GM12878 (cell line): ENCODE results near the gene SETBP1.

ENCODE experiments used
- CREB1 ChIP-seq: IDR thresholded peaks from 2 replicates; pipeline ENCODE4 v1.6.1; 2012; ENCODE audit warnings: low read depth, mild to moderate bottlenecking, inconsistent platforms
- CTCF ChIP-seq, 3 experiments: IDR thresholded peaks in 2 of 3; conservative IDR thresholded peaks in 1 of 3; 2 replicates each; pipeline ENCODE4 v1.5.1; 2011; ENCODE audit warnings: low read depth in 3 of 3, low read length in 3 of 3, mild to moderate bottlenecking in 3 of 3, control low read depth in 2 of 3, moderate library complexity in 2 of 3, inconsistent platforms in 1 of 3, mixed read lengths in 1 of 3; ENCODE audit not compliant: control insufficient read depth in 2 of 3, insufficient read depth in 1 of 3; ENCODE audit errors: extremely low read depth in 1 of 3
- EP300 ChIP-seq, 2 experiments: fragments of 150-350 bp in 1 of 2; IDR thresholded peaks; 2 replicates each; pipeline ENCODE4 v1.6.1; 2011 to 2012; ENCODE audit warnings: low read depth in 2 of 2, low read length in 2 of 2, borderline replicate concordance in 1 of 2, improper control_type of control experiment in 1 of 2, inconsistent platforms in 1 of 2; ENCODE audit not compliant: control insufficient read depth in 1 of 2
- EZH2 ChIP-seq: IDR thresholded peaks from 2 replicates; pipeline ENCODE4 v1.6.1; 2012; ENCODE audit warnings: low read depth, mild to moderate bottlenecking, control low read depth, inconsistent platforms, low read length, borderline replicate concordance; ENCODE audit not compliant: control insufficient read depth
- POLR2A ChIP-seq: IDR thresholded peaks from 2 replicates; pipeline ENCODE4 v1.6.1; 2011; ENCODE audit warnings: low read depth, mild to moderate bottlenecking, low read length
- POLR2AphosphoS5 ChIP-seq: IDR thresholded peaks from 2 replicates; pipeline ENCODE4 v1.6.1; 2011; ENCODE audit warnings: mild to moderate bottlenecking, low read length, inconsistent platforms
- RAD51 ChIP-seq: fragments of 450-650 bp; IDR thresholded peaks from 2 replicates; pipeline ENCODE4 v1.6.1; 2016; ENCODE audit warnings: moderate library complexity, mild to moderate bottlenecking, inconsistent platforms
- ZNF274 ChIP-seq: IDR thresholded peaks from one replicate; pipeline ENCODE4 v1.8.0; 2011; ENCODE audit not compliant: insufficient read length, insufficient read depth
- TF ChIP-seq, protein P1 (sequence below): IDR thresholded peaks from 2 replicates; pipeline ENCODE4 v1.6.1; 2012; ENCODE audit warnings: mild to moderate bottlenecking, low read depth, low read length
- TF ChIP-seq, protein P2 (sequence below): fragments of 450-650 bp; IDR thresholded peaks from 2 replicates; pipeline ENCODE4 v1.6.1; 2016; ENCODE audit warnings: mild to moderate bottlenecking, moderate library complexity, borderline replicate concordance
- TF ChIP-seq, protein P3 (sequence below): IDR thresholded peaks from 2 replicates; pipeline ENCODE4 v1.6.1; 2012; ENCODE audit warnings: low read depth, low read length, improper control_type of control experiment

GRCh38 chr18:44969214-44969795 lies 288.6 kb downstream of the SETBP1 start:
- TF ChIP-seq CREB1 = no peak
- no peak for TF ChIP-seq RAD51
- TF ChIP-seq EP300 (IDR thresholded peaks at IDR 0.05; ENCODE audit: borderline replicate concordance in 1 of 2, control insufficient read depth in 1 of 2, low read depth in 2 of 2, low read length in 2 of 2) = no peak
- TF ChIP-seq EZH2 = no peak
- TF ChIP-seq ZNF274 = no peak
- TF ChIP-seq, protein P1, sequence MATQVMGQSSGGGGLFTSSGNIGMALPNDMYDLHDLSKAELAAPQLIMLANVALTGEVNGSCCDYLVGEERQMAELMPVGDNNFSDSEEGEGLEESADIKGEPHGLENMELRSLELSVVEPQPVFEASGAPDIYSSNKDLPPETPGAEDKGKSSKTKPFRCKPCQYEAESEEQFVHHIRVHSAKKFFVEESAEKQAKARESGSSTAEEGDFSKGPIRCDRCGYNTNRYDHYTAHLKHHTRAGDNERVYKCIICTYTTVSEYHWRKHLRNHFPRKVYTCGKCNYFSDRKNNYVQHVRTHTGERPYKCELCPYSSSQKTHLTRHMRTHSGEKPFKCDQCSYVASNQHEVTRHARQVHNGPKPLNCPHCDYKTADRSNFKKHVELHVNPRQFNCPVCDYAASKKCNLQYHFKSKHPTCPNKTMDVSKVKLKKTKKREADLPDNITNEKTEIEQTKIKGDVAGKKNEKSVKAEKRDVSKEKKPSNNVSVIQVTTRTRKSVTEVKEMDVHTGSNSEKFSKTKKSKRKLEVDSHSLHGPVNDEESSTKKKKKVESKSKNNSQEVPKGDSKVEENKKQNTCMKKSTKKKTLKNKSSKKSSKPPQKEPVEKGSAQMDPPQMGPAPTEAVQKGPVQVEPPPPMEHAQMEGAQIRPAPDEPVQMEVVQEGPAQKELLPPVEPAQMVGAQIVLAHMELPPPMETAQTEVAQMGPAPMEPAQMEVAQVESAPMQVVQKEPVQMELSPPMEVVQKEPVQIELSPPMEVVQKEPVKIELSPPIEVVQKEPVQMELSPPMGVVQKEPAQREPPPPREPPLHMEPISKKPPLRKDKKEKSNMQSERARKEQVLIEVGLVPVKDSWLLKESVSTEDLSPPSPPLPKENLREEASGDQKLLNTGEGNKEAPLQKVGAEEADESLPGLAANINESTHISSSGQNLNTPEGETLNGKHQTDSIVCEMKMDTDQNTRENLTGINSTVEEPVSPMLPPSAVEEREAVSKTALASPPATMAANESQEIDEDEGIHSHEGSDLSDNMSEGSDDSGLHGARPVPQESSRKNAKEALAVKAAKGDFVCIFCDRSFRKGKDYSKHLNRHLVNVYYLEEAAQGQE = no peak
- TF ChIP-seq CTCF (IDR thresholded peaks at IDR 0.05 in 2 of 3, conservative IDR thresholded peaks at IDR 0.05 in 1 of 3; ENCODE audit: control insufficient read depth in 2 of 3, extremely low read depth in 1 of 3, insufficient read depth in 1 of 3, low read depth in 3 of 3, low read length in 3 of 3) = no peak
- no peak for TF ChIP-seq POLR2AphosphoS5
- TF ChIP-seq, protein P2, sequence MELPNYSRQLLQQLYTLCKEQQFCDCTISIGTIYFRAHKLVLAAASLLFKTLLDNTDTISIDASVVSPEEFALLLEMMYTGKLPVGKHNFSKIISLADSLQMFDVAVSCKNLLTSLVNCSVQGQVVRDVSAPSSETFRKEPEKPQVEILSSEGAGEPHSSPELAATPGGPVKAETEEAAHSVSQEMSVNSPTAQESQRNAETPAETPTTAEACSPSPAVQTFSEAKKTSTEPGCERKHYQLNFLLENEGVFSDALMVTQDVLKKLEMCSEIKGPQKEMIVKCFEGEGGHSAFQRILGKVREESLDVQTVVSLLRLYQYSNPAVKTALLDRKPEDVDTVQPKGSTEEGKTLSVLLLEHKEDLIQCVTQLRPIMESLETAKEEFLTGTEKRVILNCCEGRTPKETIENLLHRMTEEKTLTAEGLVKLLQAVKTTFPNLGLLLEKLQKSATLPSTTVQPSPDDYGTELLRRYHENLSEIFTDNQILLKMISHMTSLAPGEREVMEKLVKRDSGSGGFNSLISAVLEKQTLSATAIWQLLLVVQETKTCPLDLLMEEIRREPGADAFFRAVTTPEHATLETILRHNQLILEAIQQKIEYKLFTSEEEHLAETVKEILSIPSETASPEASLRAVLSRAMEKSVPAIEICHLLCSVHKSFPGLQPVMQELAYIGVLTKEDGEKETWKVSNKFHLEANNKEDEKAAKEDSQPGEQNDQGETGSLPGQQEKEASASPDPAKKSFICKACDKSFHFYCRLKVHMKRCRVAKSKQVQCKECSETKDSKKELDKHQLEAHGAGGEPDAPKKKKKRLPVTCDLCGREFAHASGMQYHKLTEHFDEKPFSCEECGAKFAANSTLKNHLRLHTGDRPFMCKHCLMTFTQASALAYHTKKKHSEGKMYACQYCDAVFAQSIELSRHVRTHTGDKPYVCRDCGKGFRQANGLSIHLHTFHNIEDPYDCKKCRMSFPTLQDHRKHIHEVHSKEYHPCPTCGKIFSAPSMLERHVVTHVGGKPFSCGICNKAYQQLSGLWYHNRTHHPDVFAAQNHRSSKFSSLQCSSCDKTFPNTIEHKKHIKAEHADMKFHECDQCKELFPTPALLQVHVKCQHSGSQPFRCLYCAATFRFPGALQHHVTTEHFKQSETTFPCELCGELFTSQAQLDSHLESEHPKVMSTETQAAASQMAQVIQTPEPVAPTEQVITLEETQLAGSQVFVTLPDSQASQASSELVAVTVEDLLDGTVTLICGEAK = no peak
- TF ChIP-seq, protein P3, sequence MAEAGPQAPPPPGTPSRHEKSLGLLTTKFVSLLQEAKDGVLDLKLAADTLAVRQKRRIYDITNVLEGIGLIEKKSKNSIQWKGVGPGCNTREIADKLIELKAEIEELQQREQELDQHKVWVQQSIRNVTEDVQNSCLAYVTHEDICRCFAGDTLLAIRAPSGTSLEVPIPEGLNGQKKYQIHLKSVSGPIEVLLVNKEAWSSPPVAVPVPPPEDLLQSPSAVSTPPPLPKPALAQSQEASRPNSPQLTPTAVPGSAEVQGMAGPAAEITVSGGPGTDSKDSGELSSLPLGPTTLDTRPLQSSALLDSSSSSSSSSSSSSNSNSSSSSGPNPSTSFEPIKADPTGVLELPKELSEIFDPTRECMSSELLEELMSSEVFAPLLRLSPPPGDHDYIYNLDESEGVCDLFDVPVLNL = no peak
- TF ChIP-seq POLR2A = no peak
